D721Med (cell line): ENCODE data around the gene STK31.
"Not testable (repeated sequence)": the region's sequence is repeated elsewhere in the genome, so short reads cannot be mapped to it uniquely, and the experiment has no call there.

Source experiments
- DNase-seq: peaks from one replicate; pipeline ENCODE4 v3.0.0; 2011; ENCODE audit warnings: low spot score; ENCODE audit not compliant: insufficient read length
- FAIRE-seq: peaks from 2 replicates; lab custom pipeline; 2011; peaks lifted over from hg19 to GRCh38; lab: Jason Lieb, UNC
- TF ChIP-seq, protein P1 (sequence below): IDR thresholded peaks from 2 replicates; pipeline ENCODE4 v1.5.1; 2012; ENCODE audit warnings: mild to moderate bottlenecking, control low read depth; ENCODE audit not compliant: insufficient read depth; ENCODE audit errors: missing control alignments

STK31 gene

DNA sequence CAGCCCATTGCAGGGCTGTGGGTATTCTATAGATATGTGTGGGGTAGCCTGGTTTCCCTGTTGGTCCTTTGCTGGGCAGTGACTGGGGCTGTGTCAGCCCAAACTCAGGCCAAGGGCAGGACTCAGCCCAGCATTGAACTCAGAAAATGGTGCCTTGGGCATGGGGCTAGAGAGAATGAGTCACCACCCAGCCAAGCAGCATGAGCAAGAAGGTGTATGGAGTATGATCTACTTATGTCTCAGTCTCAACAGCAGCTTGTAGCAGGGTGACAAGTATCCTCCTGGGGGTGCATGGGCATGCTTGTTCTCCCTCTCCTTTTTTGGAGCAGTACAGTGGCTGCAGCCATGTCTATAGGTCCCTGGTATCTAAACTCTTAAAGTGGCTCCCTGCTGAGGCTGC lies 32.0 kb downstream of the STK31 start:
- FAIRE-seq (no peak), DNase-seq (no peak)
- TF ChIP-seq, protein P1, sequence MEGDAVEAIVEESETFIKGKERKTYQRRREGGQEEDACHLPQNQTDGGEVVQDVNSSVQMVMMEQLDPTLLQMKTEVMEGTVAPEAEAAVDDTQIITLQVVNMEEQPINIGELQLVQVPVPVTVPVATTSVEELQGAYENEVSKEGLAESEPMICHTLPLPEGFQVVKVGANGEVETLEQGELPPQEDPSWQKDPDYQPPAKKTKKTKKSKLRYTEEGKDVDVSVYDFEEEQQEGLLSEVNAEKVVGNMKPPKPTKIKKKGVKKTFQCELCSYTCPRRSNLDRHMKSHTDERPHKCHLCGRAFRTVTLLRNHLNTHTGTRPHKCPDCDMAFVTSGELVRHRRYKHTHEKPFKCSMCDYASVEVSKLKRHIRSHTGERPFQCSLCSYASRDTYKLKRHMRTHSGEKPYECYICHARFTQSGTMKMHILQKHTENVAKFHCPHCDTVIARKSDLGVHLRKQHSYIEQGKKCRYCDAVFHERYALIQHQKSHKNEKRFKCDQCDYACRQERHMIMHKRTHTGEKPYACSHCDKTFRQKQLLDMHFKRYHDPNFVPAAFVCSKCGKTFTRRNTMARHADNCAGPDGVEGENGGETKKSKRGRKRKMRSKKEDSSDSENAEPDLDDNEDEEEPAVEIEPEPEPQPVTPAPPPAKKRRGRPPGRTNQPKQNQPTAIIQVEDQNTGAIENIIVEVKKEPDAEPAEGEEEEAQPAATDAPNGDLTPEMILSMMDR = no peak

DNA sequence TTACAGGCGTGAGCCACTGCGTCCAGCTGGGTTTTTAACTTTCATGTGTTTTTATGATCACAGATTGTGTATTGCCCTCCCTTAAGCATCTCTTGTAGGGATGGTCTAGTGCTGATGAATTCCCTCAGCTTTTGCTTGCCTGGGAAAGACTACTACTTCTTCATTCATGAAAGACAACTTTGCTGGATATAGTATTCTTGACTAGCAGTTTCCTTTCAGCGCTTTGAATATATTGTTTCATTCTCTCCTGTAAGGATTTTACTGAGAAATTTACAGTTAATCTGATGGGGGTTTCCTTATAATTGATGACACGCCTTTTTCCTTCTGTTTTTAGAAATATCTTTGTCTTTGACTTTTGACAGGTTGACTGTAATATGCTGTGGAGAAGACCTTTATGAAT lies 33.2 kb downstream of the STK31 start:
- TF ChIP-seq, protein P1 = no peak
- DNase-seq = no peak
- FAIRE-seq = no peak

DNA sequence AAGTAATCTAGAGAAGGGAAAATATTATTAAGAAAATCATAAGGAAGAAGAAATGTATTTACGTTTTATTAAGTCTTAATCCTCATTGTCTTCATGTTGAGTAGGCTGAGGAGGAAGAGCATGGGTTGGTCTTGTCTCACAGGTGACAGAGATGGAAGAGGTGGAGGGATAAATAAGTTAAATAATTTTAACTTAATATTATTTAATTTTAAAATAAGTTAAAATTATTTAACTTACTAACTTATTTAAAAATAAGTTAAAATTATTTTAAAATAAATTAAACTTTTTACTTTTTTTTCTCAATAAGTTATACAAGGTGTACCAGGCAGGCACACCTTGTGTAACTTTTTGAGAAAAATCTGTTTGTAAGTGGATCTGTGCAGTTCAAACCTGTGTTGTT lies 36.6 kb downstream of the STK31 start:
- FAIRE-seq = no peak
- TF ChIP-seq, protein P1 = no peak
- no peak for DNase-seq

DNA sequence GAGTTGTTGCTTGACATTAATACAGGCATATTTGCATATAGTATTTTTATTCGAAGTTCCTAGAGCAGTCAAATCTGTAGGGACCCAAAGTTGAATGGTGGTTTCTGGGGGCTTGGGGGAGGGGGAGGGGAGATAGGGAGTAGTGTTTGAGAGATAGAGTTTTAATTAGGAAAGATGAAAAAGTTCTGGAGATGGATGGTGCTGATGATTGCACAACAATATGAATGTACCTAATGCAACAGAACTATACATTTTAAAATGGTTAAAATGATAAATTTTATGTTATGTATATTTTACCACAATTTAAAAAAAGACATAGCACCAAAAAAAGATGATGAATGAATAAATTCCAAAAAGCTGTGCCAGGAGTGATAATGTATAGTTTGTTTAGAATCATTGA lies 41.8 kb downstream of the STK31 start:
- TF ChIP-seq, protein P1 = no peak
- no peak for FAIRE-seq
- DNase-seq = no peak

DNA sequence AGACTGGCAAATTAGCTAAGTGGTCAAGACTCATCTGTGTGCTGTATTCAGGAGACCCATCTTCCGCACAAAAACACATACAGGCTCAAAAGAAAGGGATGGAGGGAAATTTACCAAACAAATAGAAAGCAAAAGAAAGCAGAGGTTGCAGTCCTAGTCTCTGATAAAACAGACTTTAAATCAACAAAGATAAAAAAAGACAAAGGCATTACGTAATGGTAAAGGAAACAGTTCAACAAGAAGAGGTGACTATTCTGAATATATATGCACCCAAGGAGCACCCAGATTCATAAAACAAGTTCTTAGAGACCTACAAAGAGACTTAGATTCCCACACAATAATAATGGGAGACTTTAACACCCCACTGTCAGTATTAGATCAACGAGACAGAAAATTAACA lies 48.8 kb downstream of the STK31 start:
- DNase-seq, FAIRE-seq: not testable (repeated sequence)

DNA sequence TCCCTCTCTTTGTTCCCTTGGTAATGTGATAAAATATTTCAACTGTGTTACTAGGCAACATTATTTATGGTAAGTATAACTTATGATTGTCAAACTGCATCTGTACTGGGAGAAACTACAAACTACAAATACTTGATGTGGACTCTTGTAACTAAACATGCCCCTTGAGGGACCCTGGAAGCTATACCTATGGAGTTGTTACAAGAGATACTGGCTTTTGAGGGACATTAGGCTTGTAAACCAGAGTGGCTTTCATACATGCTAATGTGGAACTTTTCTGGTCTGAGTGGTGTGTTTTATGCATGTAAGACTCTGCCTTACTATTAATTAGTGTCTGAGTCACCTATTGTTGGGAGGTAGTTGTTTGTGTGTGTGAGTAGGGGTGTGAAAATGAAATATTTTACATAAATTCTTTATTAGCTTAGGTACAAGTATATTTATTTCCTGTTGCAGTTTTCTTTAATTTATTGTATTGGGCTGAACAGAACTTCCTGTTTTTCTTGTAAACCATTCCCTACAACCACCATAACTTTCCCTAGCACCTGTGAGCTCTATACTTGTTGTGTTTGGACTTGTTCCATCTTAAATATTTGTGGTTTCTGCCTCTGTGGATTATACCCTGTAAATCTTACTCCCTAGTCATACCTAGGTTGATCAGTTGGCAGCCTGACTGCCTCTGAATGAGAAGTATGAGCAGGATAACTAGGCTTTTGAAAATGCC lies 49.8 kb downstream of the STK31 start:
- FAIRE-seq (no peak), DNase-seq (no peak)
- TF ChIP-seq, protein P1 = no peak

DNA sequence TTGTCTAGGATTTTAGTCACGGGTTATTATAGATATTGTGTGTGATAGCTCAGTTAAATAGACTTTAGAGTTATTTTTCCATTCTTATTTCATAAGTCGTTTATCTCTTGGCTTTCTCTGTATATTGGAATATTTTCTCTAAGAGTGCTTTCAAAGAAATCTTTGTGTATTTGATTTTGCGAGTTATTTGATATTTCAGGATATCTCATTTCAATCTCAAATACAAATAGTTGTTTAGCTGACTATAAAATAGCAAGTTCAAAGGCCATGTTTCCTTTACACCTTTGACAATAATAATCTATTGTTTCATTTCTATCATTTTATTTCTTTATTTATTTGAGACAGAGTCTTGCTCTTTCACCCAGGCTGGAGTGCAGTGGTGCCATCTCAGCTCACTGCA lies 55.9 kb downstream of the STK31 start:
- FAIRE-seq = no peak
- TF ChIP-seq, protein P1 = no peak

More for the DNA sequence above, 55.9 kb downstream of the STK31 start:
- DNase-seq = no peak
